ENCODE measurements around the gene SF1.

The SF1 gene

DNA sequence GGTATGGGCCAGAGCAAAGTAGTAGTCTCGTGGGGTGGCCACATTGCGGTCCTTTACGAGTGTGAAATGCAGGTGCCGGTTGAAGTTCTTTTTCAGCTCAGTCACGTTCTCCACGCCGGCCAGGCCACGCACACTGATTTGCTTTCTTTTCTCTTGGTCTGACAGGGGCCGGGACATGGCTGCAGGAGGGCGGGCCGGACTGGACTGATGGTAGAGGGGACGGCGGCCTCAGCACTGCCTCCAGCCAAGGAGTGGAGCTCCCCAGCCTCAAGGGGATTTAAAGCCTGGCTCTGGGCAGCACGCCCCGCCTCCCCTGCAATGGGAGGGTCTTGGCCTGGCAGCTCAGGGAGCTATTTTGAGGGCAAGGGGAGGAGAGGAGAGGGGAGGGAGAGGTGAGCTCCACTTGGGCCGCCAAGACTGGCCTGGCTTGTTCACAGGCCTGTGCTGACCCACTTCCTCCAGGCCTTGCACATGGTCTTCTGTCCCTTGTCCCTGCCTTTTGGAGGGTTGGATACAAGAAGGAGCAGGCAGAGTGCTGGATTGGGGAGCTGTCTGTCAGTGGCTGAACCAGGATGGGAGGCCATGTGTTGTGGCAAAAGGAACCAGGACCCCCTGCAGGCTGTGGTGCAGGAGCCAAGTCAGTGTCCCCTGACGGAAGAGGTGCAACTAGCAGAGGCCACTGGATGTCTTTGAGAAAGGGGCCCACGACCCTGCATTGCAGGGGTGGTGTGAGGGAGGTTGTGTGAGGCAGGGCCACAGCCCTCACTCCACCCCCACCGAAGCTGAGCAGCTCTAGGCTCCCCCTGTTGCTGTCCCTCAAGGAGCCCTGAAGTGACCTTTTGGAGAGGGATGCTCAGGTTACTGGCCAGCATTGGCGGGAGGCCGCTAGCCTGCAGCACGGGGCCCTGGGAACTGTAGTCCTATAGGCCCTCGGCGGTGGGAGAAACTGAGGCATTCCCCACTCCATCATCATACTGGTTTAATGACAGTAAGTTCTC lies 18.3 kb downstream of the SF1 start, which contains the start of gene PYGM:
PYGM (minus strand) TSS at position 253 of the 998 bp plus-strand sequence; CDS start at position 177, 76 bp downstream.
- DNase-seq (ENCODE audit: low spot score): no peak

DNA sequence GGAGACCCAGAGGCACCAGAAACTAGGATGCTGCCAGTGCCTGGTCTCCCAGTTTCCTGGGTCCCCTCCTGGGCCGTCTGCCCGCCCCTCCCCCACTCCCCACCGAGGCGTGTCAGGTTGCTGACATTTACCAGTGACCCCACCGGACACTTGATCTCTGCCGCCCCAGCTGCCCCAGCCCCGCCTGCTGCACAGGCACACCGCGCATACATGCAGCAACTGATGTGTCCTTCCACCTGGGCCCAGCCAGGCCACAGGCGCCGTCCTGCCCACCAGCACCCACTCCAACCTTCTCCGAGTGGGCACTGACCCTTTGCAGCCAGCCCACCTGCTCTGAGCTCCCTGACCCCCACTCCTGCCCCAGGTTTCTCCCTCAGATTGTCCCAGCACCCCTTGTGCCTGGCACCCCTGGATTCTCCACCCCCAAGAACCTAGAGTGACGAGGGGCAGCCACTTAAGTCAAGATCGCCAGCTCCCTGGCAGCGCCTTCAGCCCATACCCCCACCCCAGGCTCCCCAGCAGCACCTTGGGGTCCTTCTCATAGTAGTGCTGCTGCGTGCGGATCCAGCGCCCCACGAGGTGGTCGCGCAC lies 19.1 kb downstream of the SF1 start:
- no peak for DNase-seq (ENCODE audit: low spot score)

- DNase-seq (ENCODE audit: low spot score): no peak
Measured at GRCh38 chr11:64758330-64759079, 19.8 kb downstream of the SF1 start.

DNA sequence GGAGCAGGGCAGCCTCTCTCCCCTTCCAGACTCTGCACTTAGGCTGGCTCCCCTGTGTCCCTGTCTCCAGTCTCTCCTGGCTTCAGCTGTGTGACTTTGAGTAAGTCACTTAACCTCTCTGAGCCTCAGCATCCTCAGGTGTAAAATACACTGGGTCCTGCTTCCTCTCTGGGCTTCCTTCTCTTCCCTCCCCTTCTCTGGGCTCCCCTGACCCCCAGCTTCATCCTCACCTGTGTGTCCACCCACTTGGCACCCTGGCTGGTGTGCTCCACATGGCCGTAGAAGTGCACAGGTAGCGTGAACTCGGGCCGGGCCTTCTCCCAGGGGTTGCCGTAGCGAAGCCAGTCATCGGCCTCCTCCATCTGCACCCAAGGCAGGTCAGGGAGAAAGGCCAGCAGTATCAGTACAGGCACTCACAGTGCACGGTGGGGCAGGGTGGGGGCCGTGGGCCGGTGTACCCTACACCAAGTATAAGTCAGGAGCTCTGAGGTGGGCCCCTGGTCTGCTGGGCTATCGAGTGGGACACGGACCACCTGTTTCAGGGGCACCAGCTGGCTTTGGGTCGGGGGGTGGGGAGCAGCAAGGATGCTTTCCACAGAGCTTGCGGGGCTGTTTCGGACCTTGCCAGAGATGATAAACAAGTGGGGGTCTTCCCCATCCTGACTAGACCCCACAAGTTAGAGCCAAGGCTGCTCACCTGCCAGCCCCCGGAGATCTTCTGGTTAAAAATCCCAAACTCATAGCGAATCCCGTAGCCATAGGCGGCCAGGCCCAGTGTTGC lies 20.6 kb downstream of the SF1 start:
- DNase-seq (ENCODE audit: low spot score): no peak

- DNase-seq (ENCODE audit: low spot score): no peak
Measured at GRCh38 chr11:64755681-64756361, 22.5 kb downstream of the SF1 start.

DNA sequence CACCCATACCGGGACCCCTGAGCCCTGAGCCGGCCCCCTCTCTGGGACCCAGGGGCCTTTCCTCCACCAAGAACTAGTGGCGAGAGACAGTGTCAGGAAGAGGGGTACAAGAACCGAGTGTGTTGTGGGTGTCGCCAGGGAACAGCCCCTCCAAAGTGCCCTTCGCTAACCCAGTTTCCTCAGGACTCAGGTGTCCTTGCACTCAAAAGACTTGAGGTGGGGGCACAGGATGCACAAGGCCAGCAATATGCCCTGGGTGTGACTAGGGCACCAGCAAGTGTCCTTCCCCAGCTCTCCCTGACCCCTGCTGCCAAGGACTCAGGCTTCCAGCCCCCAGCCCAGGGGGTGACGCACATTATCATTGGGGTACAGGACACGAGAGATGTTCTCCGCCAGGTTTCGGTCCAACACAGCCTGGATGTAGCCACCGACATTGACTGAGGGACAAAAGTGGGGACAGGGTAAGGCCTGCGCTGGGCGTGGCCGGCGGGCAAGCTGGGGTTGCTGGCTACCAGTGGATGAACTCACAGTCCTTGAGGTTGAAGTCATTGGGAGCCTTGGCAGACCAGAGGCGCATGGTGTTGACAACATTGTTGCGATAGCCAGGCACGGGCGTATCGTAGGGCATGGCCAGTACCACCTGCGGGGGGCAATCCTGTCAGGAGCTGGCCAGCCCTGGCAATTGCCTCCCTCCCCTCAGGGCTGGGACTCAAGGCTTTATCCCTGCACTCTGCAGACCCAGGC lies 23.3 kb downstream of the SF1 start:
- DNase-seq (ENCODE audit: low spot score): no peak

DNA sequence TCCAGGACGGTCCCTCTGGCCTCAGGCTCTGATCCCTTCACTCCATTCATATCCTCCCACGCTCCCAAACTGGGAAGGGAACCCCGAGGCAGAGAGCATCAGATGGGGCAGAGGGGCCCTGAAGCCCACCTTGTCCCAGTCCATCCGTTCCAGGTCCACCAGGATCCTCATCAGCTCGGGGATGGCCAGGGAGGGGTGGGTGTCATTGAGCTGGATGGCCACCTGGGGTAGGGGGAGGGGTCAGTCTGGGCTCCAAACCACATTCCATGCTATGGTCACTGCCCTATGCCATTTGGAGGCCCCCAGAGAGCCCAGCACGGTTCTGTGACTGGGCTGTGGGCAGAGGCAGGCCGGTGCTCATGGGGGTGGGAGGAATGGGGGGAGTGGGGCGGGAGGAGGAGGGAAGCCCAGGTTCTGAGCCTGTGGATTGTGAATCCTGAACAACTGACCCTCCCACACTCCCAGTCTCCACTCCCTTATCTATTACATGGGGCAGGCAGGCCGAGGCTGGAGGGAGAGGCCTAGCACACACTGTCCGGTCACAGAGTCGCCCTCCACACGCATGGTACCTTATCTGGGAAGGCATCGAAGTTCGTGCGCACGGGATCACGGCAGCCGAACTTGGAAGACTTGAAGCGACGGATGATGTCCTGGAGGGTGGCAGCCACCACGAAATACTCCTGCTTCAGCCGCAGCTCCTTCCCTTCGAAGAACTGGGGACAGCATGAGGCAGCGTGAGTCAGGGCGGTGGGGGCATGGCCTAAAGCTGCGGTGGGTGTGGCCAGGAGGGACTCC lies 24.0 kb downstream of the SF1 start:
- DNase-seq (ENCODE audit: low spot score): no peak

GRCh38 chr11:64753380-64754123 lies 24.8 kb downstream of the SF1 start:
- DNase-seq (ENCODE audit: low spot score): no peak

GRCh38 chr11:64753019-64753379 lies 25.3 kb downstream of the SF1 start:
- DNase-seq (ENCODE audit: low spot score): no peak

DNA sequence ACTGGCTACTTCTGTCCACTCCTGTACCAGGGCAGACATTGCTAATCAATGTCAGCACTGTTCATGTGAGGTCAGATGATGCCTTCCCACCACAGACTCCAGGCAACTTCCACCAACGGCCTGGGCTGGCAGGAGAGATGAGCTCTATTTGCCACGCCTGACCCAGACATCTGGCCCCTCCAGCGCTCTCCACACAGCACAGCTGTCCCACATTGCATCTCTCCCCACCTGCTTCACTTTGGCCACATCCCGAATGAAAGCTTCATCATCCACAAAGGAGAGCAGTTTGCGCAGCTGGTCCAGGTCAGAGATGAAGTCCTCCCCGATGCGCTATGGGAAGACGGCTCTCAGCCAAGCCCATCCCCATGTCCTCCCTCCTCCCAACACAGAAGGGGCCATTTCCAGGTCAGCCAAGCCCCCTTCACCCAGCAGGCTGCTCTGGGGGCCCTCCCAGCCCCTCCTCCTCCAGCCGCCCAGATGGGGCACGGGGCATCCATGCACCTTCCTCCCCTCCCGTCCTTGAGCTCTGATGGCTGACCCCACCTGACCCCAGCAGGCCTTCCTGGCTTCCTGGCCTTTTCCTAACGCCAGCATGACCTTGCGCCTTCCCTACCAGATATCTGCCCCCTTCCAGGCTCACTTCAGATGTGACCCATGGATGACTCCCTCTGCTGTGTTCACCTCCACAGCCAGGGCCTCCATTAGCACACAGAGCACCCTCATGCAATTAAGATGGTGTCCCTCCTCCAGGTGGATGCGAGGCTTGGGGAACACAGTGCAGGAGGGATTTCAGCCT lies 26.0 kb downstream of the SF1 start:
- no peak for DNase-seq (ENCODE audit: low spot score)

GRCh38 chr11:64751580-64751979 lies 26.8 kb downstream of the SF1 start:
- DNase-seq (ENCODE audit: low spot score): no peak

DNA sequence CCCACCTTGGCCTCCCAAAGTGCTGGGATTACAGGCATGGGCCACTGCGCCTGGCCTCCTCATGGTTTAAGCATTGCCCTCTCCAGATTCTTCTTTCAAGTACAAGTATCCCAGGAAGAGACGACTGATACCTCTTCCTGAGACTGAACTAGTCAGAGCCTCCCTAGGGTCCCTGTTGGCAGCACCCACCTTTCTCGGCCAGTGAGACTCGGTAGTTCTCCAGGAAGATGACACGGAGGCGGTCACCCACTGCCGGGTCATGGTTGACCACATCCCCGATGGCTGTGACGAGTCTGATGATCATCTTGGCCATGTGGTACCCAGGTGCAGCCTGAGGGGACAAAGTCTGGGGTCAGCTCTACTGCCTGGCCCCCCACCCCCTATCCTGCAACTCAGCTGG lies 27.2 kb downstream of the SF1 start:
- no peak for DNase-seq (ENCODE audit: low spot score)

- DNase-seq (ENCODE audit: low spot score): no peak
Measured at GRCh38 chr11:64750361-64751054, 27.8 kb downstream of the SF1 start.

DNA sequence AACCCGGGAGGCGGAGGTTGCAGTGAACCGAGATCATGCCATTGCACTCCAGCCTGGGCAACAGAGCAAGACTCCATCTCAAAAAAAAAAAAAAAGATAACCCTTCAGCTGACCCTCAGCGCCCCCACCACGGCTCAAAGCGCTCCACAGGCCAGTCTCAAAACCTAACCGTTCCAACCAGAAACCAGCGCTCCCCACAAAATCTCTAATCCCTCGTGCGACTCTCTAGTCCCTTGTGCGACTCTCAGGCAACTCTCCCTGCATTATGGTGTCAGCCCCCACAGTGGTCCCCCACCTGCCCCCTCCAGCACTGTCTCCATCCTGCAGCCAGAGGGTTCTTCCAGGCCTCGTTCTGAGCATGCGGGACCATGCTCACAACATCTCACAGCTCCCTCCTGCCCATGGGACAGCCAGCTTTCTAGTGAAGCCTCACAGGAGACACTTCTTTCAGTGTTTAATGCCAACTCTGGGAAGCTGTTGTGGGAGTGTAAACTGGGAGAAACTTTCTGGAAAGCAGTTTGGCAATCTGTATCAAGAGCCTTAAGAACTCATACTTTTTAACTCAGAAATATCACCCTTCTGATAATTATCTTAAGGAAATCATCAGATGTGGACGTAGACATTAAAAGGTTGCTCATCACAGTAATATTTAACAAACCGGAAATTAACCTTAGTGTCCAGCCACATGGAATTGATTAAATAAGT lies 30.2 kb downstream of the SF1 start:
- no peak for DNase-seq (ENCODE audit: low spot score)

DNA sequence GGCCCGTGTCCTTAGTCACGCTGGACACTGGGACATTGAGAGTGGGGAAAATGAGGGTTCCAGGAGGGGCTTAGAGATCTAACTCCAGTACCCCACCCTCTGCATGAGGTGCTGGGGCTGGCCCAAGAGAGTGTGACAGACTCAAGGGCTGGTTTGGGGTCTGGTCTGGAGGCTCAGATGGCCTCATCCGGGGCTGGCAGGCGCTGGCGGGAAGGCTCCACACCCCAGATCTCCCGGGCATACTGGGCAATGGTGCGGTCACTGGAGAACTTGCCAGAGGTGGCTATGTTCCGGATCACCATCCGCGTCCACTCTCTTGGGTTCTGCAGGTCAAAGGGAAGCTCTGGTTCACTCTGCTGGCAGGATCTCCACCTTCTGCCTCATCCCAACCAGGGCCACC lies 31.9 kb downstream of the SF1 start:
- no peak for DNase-seq (ENCODE audit: low spot score)

- DNase-seq (ENCODE audit: low spot score): no peak
Measured at GRCh38 chr11:64745521-64746328, 32.6 kb downstream of the SF1 start.
